HG03135 (cell line): Measurements from ENCODE around the gene ARHGAP30.

Experiments used
- ATAC-seq: cut with Tn5 transposase; IDR thresholded peaks from one replicate; pipeline ENCODE4 v1.9.1; 2021; ENCODE audit warnings: mild to moderate bottlenecking, moderate library complexity; ENCODE audit not compliant: unreplicated experiment

Gene ARHGAP30

DNA sequence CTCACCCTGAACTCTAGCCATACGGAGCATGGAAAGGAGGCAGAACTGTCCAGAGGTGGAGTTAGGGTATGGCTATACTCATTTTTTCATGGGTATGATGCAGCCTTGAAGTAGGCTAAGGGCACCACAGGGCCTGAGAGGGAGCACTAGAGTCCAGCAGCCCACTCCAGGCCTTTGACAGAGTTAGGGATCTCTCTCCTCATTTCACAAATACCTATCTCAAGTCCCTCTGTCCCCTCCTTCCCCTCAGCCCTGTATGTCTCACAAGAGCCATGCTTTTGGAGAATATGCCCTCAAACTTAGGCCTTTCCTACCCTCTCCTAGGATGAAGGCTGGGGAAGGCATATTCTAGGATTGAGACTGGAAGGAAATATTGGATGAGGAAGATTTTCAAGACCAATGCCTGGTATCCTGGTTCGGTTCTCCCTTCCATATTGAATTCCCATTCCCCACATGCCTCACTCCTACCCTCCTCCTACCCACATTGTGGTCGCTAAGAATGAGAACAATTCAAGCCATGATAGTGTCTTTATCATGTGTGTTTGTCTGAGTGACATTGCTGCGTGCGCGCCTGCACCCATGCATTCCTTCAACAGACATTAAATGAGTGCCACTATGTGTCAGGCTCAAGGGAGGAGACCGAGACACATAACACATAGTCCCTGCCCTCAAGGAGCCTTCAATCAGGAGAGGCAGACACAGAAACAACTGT is 22.3 kb upstream of the ARHGAP30 start:
- ATAC-seq = no peak

DNA sequence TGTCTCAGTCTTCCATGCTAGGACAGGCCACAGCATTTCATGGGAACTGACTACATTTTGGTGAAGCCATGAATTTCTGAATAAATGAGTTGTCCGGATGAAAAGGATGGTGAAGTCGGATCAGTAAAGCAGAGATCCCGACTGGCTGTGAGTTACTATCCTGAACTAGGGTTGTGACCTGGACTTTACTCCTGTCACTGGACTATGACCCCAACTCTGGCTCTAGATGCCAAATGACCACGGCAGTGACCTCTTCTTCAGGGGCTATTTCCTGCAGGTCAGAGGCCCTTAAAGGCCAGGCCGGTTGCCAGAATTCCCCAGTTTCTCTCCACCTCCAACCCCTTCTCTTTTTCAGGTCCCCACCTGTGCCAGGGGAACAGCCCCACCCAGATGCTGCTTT is 21.4 kb upstream of the ARHGAP30 start:
- ATAC-seq = no peak

DNA sequence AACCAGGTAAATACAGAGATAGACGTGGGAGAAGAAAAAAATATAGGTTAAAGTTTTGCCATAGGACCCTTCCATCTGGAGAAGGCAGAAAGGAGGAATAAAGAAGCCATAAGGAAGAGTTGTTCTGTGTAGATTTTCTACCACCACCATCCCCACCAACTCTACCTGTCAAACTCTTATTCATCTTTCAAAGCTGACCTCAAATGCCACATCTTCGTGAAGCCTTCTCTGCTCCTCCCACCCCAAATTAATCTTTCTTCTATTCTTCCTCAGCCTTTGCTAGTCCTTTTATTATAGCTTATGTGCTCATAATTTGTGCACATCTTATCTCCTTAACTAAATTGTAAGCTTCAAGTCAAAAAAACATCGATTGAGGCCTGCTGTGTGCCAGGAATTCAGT is 20.9 kb upstream of the ARHGAP30 start:
- ATAC-seq = no peak

DNA sequence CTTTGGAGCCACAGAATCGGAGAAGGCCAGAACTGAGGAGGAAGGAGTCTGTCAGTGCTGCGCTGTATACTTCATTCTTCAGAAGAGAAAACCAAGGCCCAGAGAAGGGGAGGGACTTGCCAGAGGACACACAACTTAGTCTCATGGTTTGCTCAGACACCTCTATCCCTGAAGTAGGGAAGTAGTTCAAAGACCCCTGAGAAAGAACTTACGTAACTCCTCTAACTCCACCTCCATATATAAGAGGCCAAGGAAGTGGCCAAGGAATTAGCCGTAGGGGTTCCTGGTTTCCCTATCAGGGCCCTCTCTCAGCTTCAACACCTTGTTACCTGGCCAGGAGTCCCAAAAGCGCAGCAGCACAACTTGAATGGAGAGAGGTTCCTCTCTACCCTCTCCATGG is 20.2 kb upstream of the ARHGAP30 start:
- ATAC-seq = no peak

DNA sequence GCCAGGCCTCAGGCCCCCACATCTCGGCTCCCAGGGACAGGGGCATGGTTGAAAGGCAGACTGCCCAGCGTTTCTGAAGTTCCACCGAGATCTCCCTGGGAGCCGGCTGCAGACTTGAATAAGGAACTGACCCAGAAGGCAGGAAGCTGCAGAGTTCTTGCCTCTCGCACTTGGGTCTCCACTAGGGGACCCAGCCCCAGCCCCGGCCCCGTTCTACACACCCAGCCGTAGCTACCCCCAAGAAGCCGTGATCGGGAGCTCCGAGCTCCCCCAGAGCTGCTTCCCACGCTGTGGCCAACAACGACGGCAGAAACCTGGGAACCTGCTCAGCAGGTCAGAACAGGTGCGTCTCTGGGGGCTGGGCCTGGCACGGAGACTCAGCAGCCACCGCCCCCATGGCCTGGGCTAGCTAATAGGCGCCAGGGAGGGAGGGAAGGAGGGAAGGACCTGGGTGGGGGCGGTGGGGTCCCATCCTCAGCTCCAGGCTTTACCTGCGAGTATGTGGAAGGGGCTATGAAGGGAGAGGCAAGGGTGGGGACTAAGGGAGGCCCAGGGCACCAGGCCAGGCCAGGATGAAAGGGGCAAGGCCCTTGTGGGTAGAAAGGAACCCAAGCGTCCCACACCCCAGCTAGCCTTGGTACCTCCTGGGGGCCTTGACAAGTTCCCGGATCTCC is 19.7 kb upstream of the ARHGAP30 start, which contains the start of gene NECTIN4:
TSS of gene NECTIN4 (minus strand) at position 308 of the 674 bp plus-strand sequence. CDS start at position 46, 262 bp downstream.
- no peak for ATAC-seq

DNA sequence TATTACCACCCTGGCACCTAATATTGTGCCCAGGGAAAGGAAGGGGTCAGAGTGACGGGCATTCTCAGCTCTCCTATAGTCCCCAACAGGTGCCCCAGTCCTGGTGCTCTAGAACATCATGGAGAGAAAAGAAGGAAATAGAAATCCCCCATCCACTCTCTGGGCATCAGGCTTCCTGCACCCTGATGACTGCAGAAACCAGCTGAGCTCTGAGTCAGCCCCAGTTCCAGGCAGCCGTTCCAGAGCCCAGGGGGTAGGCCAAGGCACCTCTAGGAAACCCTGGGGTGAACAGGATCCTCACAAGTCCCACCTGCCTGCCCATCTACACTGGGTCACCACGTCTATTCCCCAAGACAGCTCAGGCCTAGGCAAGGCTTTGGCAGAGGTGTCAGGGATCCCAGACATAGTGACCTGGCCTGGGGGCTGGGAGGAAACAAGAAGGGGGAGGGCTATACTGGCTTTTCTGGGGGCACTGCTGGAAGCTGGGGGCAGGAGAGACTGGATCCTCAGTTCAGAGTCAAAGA is 19.0 kb upstream of the ARHGAP30 start:
- no peak for ATAC-seq

DNA sequence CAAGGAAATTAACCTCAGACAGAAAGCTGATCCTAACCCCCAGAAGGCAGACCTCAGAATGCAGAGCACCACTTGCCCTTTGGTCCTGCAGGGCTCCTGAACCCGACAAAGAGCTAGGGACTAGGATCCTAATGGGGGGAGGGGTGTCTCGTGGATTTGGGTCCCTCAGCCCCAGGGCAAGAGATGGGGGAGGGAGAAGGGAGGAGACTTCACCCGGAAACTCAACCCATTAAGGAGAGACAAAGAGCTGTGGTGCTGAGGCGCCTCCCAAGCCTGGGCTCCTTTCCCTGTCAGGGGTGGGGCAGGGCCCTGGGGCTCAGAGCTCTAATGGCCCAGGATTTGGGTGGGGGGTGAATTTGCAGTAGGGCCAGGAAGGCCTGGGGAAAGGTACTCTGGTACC is 16.8 kb upstream of the ARHGAP30 start:
- no peak for ATAC-seq

DNA sequence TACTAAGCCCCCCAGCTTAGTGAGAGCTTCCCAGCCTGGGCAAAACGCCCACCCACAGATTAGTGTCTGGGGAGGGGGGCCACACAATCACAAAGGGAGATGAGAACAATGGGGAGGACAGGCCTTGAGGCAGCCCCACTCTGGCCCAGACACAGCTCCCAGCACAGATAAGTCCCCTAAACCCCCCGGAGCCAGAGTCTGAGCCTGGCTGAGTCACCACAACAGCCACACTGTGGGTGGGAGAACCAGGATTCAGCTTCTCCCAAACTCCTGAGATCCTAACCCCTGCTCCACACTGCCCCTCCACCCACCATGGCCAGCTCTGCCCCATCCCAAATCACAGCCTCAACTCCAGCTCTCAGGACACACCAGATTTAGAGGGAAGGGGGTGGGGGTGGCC is 15.5 kb upstream of the ARHGAP30 start:
- ATAC-seq = no peak

DNA sequence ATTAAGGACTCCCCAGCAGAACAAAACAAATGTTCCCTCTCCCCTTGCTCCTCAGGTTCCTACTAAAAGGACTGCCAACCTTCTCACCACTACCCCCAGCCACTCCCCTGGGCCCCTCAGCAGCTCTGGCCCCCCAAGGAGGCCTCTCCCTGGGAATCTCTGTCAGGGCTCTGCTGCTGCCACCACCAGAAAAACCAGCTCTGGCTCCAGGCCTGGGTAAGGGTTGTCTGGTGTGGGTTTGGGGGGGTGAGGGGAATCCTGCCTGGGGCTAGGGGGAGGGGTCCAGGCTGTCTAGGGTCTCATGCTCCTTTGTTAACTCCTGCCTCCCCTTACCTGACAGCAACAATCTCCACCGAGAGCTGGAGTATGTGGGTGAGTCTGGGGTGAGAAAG is 14.9 kb upstream of the ARHGAP30 start:
- no peak for ATAC-seq

DNA sequence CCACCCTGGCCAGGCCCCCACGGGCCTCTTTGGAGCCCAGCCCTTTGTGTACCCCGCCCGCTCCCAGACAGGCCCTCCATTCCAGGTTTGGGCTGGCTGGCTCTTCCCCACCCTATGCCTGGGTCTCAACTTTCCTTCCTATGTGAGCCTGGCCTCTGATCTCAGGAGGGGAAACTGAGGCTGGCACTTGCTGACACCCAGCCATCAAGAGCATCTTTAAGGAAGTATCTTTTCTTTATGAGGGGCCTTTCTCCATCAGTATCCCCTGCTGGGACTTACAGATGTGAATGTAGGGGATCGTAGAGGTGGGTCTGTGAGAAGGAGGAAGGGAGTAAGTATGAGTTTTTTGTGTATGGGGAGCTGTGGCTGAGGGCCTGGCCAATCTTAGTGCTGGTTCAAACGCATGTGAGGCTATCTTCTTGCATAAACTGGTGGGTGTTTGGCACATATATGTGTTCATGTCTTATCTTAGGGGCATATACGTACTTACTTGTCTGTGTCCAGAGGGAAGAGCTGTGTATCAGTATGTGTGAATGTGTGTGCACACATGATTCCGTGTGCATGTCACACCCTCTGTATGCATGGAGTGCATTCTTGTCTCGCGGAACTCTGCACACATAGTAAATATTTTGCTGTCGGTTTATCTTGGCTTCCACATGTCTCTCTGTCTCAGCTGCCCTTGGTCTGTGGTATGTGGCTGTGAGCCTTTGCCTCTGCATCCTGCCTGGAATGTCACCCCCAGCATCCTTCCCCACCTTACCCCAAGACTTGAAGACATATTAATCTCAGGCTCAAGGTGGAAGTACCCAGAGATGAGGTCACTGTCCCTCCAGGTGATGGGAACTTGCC is 14.3 kb upstream of the ARHGAP30 start:
- ATAC-seq = no peak

DNA sequence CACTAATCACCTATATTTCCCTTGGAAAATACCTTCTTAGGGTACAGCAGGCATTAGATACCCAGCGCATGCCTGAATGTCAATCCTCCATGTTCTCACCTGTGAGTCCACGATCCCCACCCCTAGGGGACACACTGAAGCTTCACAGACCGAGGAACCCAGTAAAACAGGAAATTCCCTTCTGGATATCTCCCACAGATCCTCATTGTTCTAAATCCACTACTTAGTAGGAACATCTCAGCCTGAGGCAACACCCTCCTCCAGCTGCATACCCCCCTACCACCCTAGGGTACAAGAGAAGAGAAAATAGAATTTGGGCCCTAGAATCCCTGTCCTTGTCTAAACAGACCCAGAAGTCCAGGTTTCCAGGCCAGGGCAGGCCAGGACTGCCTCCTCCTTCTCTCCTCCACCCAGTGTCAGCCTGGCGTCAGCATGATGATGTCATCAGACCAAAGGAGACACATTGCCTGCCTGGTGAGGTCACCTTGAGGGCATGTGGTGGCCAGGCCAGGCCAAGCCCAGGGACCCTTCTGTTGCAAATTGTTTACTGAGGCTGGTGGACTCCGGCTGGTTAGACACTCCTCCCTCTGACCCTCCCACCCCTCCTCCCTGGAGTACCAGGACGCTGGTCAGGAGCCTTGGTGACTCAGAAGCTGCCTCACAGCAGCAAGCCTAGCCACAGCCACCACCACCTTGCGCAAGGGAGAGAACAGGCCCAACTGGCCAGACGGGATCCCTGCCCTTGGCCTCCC is 13.5 kb upstream of the ARHGAP30 start:
- ATAC-seq = no peak

DNA sequence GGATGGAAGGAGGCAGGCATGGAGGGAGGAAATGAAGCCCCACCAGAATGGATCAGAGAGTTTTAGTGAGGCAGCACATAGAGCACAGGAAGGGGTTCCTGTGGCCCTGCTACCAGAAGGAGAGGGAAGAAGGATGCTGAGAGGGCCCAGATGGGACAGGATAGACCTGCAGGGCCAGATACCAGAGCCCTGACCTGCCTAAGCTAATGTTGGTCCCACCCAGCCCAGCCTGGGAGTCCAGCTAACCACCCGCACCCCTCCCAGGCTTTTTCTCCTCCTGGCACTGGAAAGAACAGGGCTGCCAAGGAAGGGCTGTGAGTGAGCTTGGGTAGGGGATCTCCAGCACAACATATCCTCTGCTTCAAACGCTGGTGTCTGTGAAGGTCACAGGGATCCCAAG is 12.8 kb upstream of the ARHGAP30 start:
- no peak for ATAC-seq

DNA sequence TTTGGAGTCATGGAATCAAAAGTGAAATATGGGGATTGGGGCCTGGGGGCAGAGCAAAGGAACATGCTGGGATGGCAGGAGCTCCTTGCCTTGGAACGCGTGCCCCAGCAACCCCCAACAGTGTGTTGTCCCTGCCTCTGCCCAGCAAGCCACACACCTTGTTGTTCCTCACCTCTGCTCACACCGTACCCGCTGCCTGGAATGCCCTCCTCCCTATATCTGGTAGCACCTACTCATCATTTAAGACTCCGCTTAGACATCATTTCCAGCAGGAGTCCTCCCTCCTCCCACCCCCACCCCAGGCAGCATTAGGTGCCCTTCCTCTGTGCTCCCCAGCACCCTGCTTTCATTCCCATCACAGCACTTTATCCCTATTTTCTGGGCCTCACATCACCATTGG is 11.8 kb upstream of the ARHGAP30 start:
- ATAC-seq = no peak

DNA sequence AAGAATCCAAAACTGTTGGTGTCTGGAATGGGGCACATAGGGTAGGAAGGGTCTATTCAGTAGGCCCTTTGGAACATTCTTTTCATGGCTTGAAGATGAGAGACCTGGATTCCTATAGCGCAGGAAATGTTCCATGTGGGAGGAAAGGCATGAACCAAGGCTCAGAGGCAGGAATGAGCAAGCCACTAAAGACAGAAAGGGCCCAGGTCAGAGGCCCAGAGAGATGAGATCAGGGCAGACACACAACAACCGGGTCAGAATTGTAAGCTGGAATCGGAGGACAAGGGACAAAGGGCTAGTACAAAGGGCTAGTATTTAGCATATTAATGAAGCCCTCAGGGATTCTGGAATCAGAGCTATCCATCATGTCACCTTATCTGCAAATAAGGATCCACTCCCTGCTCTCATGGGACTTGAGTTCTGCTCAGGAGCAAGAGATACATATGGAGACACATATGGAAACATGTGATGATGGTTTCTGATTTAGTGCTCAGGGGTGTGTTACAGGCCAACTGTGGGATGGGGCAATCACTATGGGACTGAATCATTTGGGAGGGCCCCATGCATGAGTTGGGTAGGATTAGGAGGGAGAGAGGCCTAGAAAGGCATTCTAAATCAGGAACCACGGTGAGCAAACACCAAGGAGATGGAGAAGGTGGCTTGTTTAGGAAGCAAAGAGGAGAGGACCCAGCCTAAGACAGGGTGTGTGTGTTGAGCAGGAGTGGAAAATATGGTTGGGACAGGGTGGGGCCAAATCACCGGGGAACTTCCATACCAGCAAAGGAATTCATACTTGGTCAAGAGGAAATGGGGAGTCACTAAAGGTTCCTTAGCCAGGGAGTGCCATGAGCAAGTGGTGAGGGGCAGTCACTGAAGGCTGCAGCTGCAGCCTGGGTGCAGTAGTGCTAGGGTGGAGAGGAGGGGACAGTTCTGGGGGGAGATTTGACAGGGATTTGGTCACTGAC is 11.0 kb upstream of the ARHGAP30 start:
- ATAC-seq = no peak

DNA sequence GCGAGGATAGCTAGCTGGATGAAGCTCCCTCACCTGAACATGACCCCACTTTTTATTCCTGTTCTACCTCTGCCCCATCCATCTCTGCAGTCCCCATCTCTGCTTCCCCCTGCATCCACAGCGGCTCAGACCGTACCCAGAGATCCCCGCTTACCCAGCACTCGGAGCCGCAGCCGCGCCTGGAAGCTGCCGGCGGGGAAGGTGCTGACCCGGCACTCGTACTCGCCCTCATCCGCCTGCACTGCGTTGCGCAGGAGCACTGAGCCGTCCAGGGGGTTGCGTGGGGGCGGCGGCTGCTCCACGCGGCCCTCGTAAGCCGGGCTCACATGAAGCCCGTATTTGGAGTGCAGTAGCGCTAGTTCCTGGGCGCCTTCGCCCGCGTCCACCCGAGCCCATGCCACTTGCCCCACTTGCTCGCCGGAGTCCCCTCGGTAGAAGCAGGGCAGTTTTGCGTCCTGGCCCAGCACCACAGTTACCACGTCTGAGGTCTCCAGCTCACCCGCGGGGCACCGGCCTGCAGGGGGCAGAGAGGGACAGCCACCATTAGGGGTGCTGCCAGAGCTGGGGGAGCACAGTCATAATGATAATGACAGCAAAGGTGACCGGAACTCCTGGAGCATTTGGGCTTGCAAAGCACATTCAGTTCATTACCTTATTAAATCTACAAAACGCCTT is 9.9 kb upstream of the ARHGAP30 start:
- no peak for ATAC-seq

DNA sequence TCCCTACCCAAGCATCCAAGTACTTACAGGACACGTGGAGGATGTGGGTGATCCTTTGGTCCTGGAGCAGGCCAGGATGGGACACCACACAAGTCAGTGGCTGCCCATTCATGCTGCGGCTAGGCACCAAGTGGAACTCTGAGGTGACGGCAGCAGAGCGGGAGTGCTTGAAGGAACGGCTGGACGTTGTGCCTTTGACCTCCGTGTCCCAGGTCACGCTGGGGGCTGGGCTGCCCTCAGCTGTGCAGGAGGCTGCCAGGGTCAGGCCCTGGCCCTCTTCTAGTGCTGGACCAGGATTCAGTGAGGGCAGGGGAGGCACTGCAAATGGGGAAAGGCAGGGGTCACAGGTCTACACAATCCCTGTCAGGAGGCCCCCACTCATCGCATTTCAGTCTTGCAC is 7.7 kb upstream of the ARHGAP30 start:
- no peak for ATAC-seq

DNA sequence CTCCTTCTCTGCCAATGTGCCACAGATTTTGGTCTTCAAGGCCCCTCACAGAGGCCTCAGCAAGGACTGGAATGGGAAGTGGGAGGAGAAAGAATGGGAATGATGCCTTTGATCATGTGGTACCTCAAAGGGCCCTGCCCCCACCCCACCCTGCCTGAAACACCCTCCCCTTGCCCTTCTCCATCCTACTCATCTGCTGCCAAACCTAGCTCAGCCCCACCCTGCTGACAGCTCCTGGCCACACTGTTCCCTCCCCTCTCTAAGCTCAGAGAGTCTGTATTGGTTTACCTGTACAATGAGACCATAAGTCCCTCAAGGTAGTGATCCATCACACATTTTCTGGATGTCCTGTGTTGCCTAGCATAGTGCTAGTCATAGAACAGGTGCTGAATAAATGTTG is 6.7 kb upstream of the ARHGAP30 start:
- no peak for ATAC-seq

DNA sequence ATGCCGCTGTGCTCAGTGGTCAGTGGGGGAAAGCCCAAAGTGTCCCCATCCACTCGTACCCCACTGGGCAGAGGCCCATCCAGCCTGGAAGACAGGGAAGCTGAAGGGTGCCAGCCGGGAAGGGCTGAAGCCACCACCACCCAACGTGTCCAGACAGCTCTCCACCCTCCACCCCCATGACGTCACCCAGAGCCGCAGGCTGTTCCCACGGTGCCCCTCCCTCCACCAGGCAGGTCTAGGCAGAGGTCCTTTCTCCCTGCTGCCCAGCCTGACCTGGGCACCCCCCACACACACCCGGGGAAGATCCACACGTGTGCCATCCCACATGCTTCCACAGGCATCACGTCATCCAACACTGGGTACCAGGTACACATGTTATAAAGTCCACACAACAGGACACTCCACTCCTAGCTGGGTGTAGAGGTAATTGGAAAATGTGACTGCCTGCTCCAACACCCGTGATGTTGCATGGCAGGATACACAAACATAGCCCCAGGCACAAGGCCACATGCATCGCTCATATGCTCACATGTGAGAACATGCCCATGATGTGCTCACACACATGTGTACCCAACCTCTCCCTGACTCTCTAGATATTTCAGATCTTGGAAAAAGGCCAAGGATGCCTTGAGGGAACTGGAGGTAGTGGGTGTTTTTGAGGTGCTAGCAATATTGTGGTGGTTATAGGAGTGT is 5.1 kb upstream of the ARHGAP30 start:
- no peak for ATAC-seq
